OCI-LY1 (cell line): Measurements from ENCODE around the gene MAP4K4.

Experiments used
- H2AFZ ChIP-seq: fragments of 200-600 bp; sonication (generic), shearing (Covaris generic); 2 replicates; pipeline ENCODE4 v1.6.0; 2014; ENCODE audit warnings: antibody characterized with exemption, mild to moderate bottlenecking, low read length
- H3F3A ChIP-seq: fragments of 200-600 bp; sonication (generic), shearing (Covaris generic); 2 replicates; pipeline ENCODE4 v1.6.0; 2014; ENCODE audit warnings: mild to moderate bottlenecking, antibody characterized with exemption, low read length, moderate library complexity; ENCODE audit not compliant: insufficient read depth
- H3K27ac ChIP-seq: fragments of 200-600 bp; sonication (generic); 2 replicates; pipeline ENCODE4 v1.5.1; 2014; ENCODE audit warnings: low read length, mixed run types, mild to moderate bottlenecking, low read depth; ENCODE audit not compliant: poor library complexity, severe bottlenecking
- H3K27me3 ChIP-seq: fragments of 200-600 bp; sonication (generic); 2 replicates; pipeline ENCODE4 v1.6.0; 2014; ENCODE audit warnings: antibody characterized with exemption, mild to moderate bottlenecking, low read length, moderate library complexity; ENCODE audit not compliant: insufficient read depth
- H3K36me3 ChIP-seq: fragments of 200-600 bp; sonication (generic); 2 replicates; pipeline ENCODE4 v1.6.1; 2014; ENCODE audit warnings: mild to moderate bottlenecking, antibody characterized with exemption, low read length, moderate library complexity, mixed read lengths; ENCODE audit not compliant: insufficient read depth
- H3K4me1 ChIP-seq: fragments of 200-600 bp; sonication (generic); 2 replicates; pipeline ENCODE4 v1.5.1; 2014; ENCODE audit warnings: mild to moderate bottlenecking, low read length, moderate library complexity; ENCODE audit not compliant: insufficient read depth, severe bottlenecking
- H3K4me2 ChIP-seq: fragments of 200-600 bp; sonication (generic), shearing (Covaris generic); 2 replicates; pipeline ENCODE4 v1.6.1; 2014; ENCODE audit warnings: low read length
- H3K4me3 ChIP-seq: fragments of 200-600 bp; sonication (generic); 2 replicates; pipeline ENCODE4 v1.5.1; 2014; ENCODE audit warnings: low read length, low read depth, mild to moderate bottlenecking, mixed read lengths; ENCODE audit not compliant: poor library complexity, severe bottlenecking
- H3K79me2 ChIP-seq: fragments of 200-600 bp; shearing (Covaris generic); 2 replicates; pipeline ENCODE4 v1.6.1; 2016; ENCODE audit warnings: mixed run types, low read length, mixed read lengths; ENCODE audit not compliant: insufficient read depth
- H3K9ac ChIP-seq: fragments of 200-600 bp; sonication (generic), shearing (Covaris generic); 2 replicates; pipeline ENCODE4 v1.6.1; 2014; ENCODE audit warnings: mild to moderate bottlenecking, low read length, mixed read lengths
- H3K9me2 ChIP-seq: fragments of 200-600 bp; sonication (generic), shearing (Covaris generic); 2 replicates; pipeline ENCODE4 v1.6.1; 2014; ENCODE audit warnings: low read depth, mild to moderate bottlenecking, low read length, mixed read lengths
- H3K9me3 ChIP-seq: fragments of 200-600 bp; shearing (Covaris generic); 2 replicates; pipeline ENCODE4 v1.6.1; 2014; ENCODE audit warnings: low read length, mixed read lengths
- H4K20me1 ChIP-seq: fragments of 200-600 bp; sonication (generic), shearing (Covaris generic); 2 replicates; pipeline ENCODE4 v1.6.0; 2016; ENCODE audit warnings: mild to moderate bottlenecking, low read length; ENCODE audit not compliant: insufficient read depth
- CTCF ChIP-seq: fragments of 200-600 bp; sonication (generic), shearing (Covaris generic); IDR thresholded peaks from 2 replicates; pipeline ENCODE4 v1.5.1; 2017; ENCODE audit warnings: mild to moderate bottlenecking, antibody characterized with exemption, low read length, moderate library complexity, mixed read lengths
- EZH2 ChIP-seq: fragments of 200-600 bp; sonication (generic), shearing (Covaris generic); IDR thresholded peaks from 2 replicates; pipeline ENCODE4 v1.8.0; 2017; ENCODE audit warnings: borderline replicate concordance, mixed run types, mild to moderate bottlenecking, antibody characterized with exemption, low read length, moderate library complexity, mixed read lengths

The MAP4K4 gene

GRCh38 chr2:101667823-101668222, 29.7 kb upstream of the MAP4K4 start:
- Histone ChIP-seq H2AFZ (no peak overlapping the region), H3F3A (no peaks in the 10 kb centered on the region)
- no peak for TF ChIP-seq CTCF
- no peak for TF ChIP-seq EZH2

GRCh38 chr2:101672047-101672446, 25.5 kb upstream of the MAP4K4 start:
- H3K27ac ChIP-seq: no peak overlapping the region
- H3K9me3 ChIP-seq: no peaks in the 10 kb centered on the region
- no peaks in the 10 kb centered on the region for H3F3A ChIP-seq
- H2AFZ ChIP-seq: no peak overlapping the region
- no peaks in the 10 kb centered on the region for H3K4me1 ChIP-seq
- H3K27me3 ChIP-seq: no peaks in the 10 kb centered on the region
- no peaks in the 10 kb centered on the region; the same call in 1 of the 2 replicates for H3K36me3 ChIP-seq
- H3K9ac ChIP-seq: no peak overlapping the region
- H3K9me2 ChIP-seq: no peaks in the 10 kb centered on the region
- TF ChIP-seq EZH2 (no peak), CTCF (no peak)
- H3K79me2 ChIP-seq: no peaks in the 10 kb centered on the region
- no peak overlapping the region for H3K4me2 ChIP-seq
- H3K4me3 ChIP-seq: no peak overlapping the region
- no peaks in the 10 kb centered on the region for H4K20me1 ChIP-seq

More at GRCh38 chr2:101667823-101668222, 29.7 kb upstream of the MAP4K4 start:
- H3K9me3 ChIP-seq: no peaks in the 10 kb centered on the region
- H4K20me1 ChIP-seq: no peaks in the 10 kb centered on the region
- H3K9me2 ChIP-seq: no peaks in the 10 kb centered on the region
- H3K36me3 ChIP-seq: no peaks in the 10 kb centered on the region
- no peaks in the 10 kb centered on the region for H3K79me2 ChIP-seq
- no peak overlapping the region for H3K4me3 ChIP-seq
- no peak overlapping the region for H3K9ac ChIP-seq
- H3K27ac ChIP-seq: no peak overlapping the region
- no peaks in the 10 kb centered on the region for H3K4me1 ChIP-seq
- no peaks in the 10 kb centered on the region for H3K27me3 ChIP-seq
- no peak overlapping the region for H3K4me2 ChIP-seq

- no peak overlapping the region for H3K27ac ChIP-seq
- H3K79me2 ChIP-seq: no peaks in the 10 kb centered on the region
- TF ChIP-seq EZH2: no peak
- no peak for TF ChIP-seq CTCF
- no peaks in the 10 kb centered on the region for H4K20me1 ChIP-seq
- no peak overlapping the region for H3K4me3 ChIP-seq
- H3K27me3 ChIP-seq: no peaks in the 10 kb centered on the region
- no peaks in the 10 kb centered on the region; the same call in 1 of the 2 replicates for H3K36me3 ChIP-seq
- H3F3A ChIP-seq: no peaks in the 10 kb centered on the region
- no peaks in the 10 kb centered on the region; the same call in 1 of the 2 replicates for H3K9me3 ChIP-seq
- H3K4me2 ChIP-seq: no peak overlapping the region
- H3K9ac ChIP-seq: no peak overlapping the region
- no peaks in the 10 kb centered on the region for H3K4me1 ChIP-seq
- no peaks in the 10 kb centered on the region for H3K9me2 ChIP-seq
- no peak overlapping the region for H2AFZ ChIP-seq
Observed at GRCh38 chr2:101673920-101674319, 23.6 kb upstream of the MAP4K4 start.
